HG03520 (cell line): ENCODE results near the gene KRCC1.
"Not testable (repeated sequence)": the region's sequence is repeated elsewhere in the genome, so short reads cannot be mapped to it uniquely, and the experiment has no call there.

Experiments
- ATAC-seq: cut with Tn5 transposase; IDR thresholded peaks from one replicate; pipeline ENCODE4 v1.9.1; 2021; ENCODE audit warnings: mild to moderate bottlenecking, moderate library complexity; ENCODE audit not compliant: unreplicated experiment

KRCC1 gene

GRCh38 chr2:88005776-88006175 is 49.8 kb downstream of the KRCC1 start:
- no peak for ATAC-seq

- no peak for ATAC-seq
These were observed 52.4 kb downstream of the KRCC1 start for GRCh38 chr2:88003074-88003755.

GRCh38 chr2:88002359-88002707 is 53.2 kb downstream of the KRCC1 start:
- no peak for ATAC-seq

- ATAC-seq, result not testable (repeated sequence)
These were observed 55.1 kb downstream of the KRCC1 start for GRCh38 chr2:88000474-88000873.

GRCh38 chr2:87996570-87996969 is 59.0 kb downstream of the KRCC1 start:
- no peak for ATAC-seq

- no peak for ATAC-seq
These were observed 59.8 kb downstream of the KRCC1 start for GRCh38 chr2:87995756-87996155.

GRCh38 chr2:87994304-87994850 is 61.2 kb downstream of the KRCC1 start:
- ATAC-seq, result not testable (repeated sequence)

- ATAC-seq, result not testable (repeated sequence)
These were observed 63.0 kb downstream of the KRCC1 start for GRCh38 chr2:87992569-87992968.

- ATAC-seq, result not testable (repeated sequence)
These were observed 68.1 kb downstream of the KRCC1 start for GRCh38 chr2:87987473-87987872.

GRCh38 chr2:87985902-87986301 is 69.7 kb downstream of the KRCC1 start:
- not testable (repeated sequence) for ATAC-seq

GRCh38 chr2:87981182-87981581 is 74.4 kb downstream of the KRCC1 start:
- not testable (repeated sequence) for ATAC-seq
